ENCODE results near the gene SBNO1.

GRCh38 chr12:123397400-123397799 lies 32.8 kb upstream of the SBNO1 start:
- TF ChIP-seq, protein P1, sequence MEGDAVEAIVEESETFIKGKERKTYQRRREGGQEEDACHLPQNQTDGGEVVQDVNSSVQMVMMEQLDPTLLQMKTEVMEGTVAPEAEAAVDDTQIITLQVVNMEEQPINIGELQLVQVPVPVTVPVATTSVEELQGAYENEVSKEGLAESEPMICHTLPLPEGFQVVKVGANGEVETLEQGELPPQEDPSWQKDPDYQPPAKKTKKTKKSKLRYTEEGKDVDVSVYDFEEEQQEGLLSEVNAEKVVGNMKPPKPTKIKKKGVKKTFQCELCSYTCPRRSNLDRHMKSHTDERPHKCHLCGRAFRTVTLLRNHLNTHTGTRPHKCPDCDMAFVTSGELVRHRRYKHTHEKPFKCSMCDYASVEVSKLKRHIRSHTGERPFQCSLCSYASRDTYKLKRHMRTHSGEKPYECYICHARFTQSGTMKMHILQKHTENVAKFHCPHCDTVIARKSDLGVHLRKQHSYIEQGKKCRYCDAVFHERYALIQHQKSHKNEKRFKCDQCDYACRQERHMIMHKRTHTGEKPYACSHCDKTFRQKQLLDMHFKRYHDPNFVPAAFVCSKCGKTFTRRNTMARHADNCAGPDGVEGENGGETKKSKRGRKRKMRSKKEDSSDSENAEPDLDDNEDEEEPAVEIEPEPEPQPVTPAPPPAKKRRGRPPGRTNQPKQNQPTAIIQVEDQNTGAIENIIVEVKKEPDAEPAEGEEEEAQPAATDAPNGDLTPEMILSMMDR (IDR thresholded peaks at IDR 0.05), result no peak
- TF ChIP-seq POLR2AphosphoS5 (IDR thresholded peaks at IDR 0.05), result no peak
- TF ChIP-seq POLR2A (IDR thresholded peaks at IDR 0.05), result no peak
- TF ChIP-seq EP300 (IDR thresholded peaks at IDR 0.05), result no peak
